ENCODE data around the gene REG3G.

DNA sequence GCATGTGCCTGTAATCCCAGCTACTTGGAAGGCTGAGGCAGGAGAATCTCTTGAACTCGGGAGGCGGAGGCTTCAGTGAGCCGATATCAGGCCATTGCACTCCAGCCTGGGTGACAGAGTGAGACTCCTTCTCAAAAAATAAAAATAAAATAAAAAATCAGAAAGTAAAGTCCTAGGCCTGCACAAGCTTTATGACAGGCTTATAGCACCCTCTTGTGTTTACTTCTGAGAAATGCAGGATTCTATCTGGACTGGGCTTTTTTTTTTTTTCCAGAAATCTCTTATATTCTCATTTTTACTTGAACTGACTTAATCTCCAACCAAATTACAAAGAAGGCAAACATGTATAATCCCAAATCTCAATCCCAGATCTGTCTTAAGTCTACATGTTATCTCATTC, 26.1 kb upstream of the REG3G start:
- TF ChIP-seq, protein P1, sequence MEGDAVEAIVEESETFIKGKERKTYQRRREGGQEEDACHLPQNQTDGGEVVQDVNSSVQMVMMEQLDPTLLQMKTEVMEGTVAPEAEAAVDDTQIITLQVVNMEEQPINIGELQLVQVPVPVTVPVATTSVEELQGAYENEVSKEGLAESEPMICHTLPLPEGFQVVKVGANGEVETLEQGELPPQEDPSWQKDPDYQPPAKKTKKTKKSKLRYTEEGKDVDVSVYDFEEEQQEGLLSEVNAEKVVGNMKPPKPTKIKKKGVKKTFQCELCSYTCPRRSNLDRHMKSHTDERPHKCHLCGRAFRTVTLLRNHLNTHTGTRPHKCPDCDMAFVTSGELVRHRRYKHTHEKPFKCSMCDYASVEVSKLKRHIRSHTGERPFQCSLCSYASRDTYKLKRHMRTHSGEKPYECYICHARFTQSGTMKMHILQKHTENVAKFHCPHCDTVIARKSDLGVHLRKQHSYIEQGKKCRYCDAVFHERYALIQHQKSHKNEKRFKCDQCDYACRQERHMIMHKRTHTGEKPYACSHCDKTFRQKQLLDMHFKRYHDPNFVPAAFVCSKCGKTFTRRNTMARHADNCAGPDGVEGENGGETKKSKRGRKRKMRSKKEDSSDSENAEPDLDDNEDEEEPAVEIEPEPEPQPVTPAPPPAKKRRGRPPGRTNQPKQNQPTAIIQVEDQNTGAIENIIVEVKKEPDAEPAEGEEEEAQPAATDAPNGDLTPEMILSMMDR (conservative IDR thresholded peaks at IDR 0.05; ENCODE audit: low read length): peak; percentile 55
- TF ChIP-seq EZH2phosphoT487 (IDR thresholded peaks at IDR 0.05; ENCODE audit: borderline replicate concordance): no peak

Data from Loucy (cell line).